SK-N-MC (cell line): ENCODE results near the gene C22orf15.

ENCODE experiments used
- DNase-seq: peaks from one replicate; pipeline ENCODE4 v3.0.0-alpha.2; 2011; ENCODE audit warnings: low read depth, low spot score
- H3K27ac ChIP-seq: fragments of 200-600 bp; sonication (generic); 2 replicates; pipeline ENCODE4 v1.5.1; 2016; ENCODE audit warnings: mixed run types
- H3K36me3 ChIP-seq: fragments of 200-600 bp; sonication (generic); 2 replicates; pipeline ENCODE4 v1.6.1; 2017; ENCODE audit warnings: antibody characterized with exemption, low read length, mixed read lengths; ENCODE audit not compliant: insufficient read depth
- H3K4me3 ChIP-seq: fragments of 200-600 bp; sonication (generic); 2 replicates; pipeline ENCODE4 v1.5.1; 2016
- H3K9ac ChIP-seq: fragments of 200-600 bp; sonication (generic); 2 replicates; pipeline ENCODE4 v1.8.0; 2017; ENCODE audit warnings: mixed run types, mixed read lengths; ENCODE audit not compliant: insufficient read length
- H3K9me3 ChIP-seq: fragments of 200-600 bp; sonication (generic); 2 replicates; pipeline ENCODE4 v1.6.1; 2017; ENCODE audit warnings: low read depth, mild to moderate bottlenecking, antibody characterized with exemption, low read length, moderate library complexity, mixed read lengths
- EZH2 ChIP-seq: fragments of 200-600 bp; sonication (generic); IDR thresholded peaks from one replicate; pipeline ENCODE4 v1.6.1; 2017; ENCODE audit warnings: antibody characterized with exemption
- FOXP2 ChIP-seq: optimal IDR thresholded peaks from 2 replicates; pipeline ENCODE3; 2011; ENCODE audit warnings: mild to moderate bottlenecking, moderate library complexity; ENCODE audit not compliant: insufficient read depth; ENCODE audit errors: extremely low read length, control extremely low read depth
- POLR2AphosphoS5 ChIP-seq: IDR thresholded peaks from 2 replicates; pipeline ENCODE4 v1.6.1; 2012; ENCODE audit warnings: mild to moderate bottlenecking, low read depth, low read length, borderline replicate concordance

The C22orf15 gene, protein sequence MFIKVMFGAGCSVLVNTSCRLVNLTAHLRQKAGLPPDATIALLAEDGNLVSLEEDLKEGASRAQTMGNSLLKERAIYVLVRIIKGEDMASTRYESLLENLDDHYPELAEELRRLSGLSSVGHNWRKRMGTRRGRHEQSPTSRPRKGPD

DNA sequence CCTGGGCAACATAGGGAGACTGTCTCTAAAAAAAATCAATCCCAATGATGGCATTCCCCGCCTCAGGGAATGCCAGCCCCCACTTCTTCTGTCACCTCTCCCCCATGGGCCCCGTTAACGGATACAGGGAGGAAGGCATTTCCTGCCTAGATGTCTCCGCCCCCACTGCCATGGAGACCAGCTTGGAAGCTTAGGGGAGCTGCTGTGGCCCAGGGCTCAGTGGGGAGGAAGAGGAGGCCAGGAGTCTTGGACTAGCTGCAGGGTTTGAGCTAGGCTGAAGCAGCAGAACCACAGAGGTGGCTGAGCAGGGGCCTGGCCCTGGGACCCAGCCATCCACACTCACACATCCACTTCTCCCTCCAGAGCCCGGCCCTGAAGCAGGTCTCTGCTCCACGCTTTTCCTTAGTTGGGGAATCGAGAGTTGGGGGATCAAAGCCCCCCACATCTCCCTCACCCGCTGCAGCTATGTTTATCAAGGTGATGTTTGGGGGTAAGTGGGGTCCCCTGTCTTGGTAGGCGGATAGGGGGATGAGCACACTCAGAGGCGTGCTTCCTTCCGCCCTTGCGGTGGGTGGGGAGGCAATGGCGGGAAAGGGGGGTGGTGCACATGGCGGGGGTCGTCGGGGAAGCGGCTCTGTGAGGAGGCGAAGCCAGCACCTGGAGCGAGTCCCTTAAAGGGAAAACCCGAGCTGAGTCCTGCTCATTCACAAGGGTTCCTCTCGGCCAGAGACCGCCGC is at the start of gene C22orf15:
C22orf15 (plus strand) TSS at position 149 of the 737 bp plus-strand sequence; CDS start at position 466, 317 bp downstream.
- no peaks in the 10 kb centered on the region for H3K9me3 ChIP-seq
- peak; percentile 56; the same call in 1 of the 2 replicates for TF ChIP-seq POLR2AphosphoS5
- no peak for TF ChIP-seq EZH2
- TF ChIP-seq FOXP2: peak; percentile 17
- H3K36me3 ChIP-seq: peaks cover 9% of the 10 kb centered on the region; the same call in 1 of the 2 replicates
- peak within 1 kb of the TSS; percentile 73 for H3K4me3 ChIP-seq
- H3K9ac ChIP-seq: peak within 1 kb of the TSS; percentile 34
- peak within 1 kb of the TSS; percentile 85 for H3K27ac ChIP-seq
- DNase-seq: peak; percentile 45

GRCh38 chr22:23713696-23714595 is 48.8 kb upstream of the C22orf15 start:
- no peak for DNase-seq
- Histone ChIP-seq H3K4me3 (no peak overlapping the region), H3K27ac (no peak overlapping the region), H3K36me3 (peaks cover 45% of the 10 kb centered on the region), H3K9me3 (no peaks in the 10 kb centered on the region), H3K9ac (no peak overlapping the region)
- no peak for TF ChIP-seq EZH2
- no peak for TF ChIP-seq FOXP2

GRCh38 chr22:23714596-23715578 is 47.9 kb upstream of the C22orf15 start:
- no peak overlapping the region for H3K4me3 ChIP-seq
- no peak for DNase-seq
- no peak for TF ChIP-seq POLR2AphosphoS5
- TF ChIP-seq EZH2: no peak
- no peak for TF ChIP-seq FOXP2
- H3K27ac ChIP-seq: no peak overlapping the region
- H3K9ac ChIP-seq: no peak overlapping the region
- H3K36me3 ChIP-seq: peaks cover 37% of the 10 kb centered on the region
- no peaks in the 10 kb centered on the region for H3K9me3 ChIP-seq

DNA sequence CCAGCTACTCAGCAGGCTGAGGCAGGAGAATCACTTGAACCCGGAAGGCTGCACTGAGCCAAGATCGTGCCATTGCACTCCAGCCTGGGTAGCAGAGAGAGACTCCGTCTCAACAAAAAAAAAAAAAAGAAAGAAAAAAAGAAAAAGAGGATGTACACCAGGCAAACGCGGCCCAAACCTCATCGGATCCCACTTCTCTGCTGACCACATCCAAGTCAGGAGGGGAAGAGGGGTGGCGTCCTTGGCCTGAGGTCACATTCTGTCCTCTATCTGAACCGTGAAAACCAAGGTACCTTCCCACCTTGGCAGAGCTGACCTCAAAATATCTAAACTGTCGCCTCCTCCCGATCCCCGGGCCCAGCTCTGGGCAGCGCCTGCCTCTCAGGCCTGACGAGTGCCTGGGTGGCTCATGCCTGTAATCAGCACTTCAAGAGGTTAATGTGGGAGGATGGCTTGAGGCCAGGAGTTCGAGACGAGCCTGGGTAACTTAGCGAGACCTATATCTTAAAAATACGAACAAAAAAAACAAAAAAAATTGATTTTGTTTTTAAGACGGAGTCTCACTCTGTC is 46.9 kb upstream of the C22orf15 start:
- TF ChIP-seq EZH2: no peak
- no peak overlapping the region for H3K27ac ChIP-seq
- H3K9me3 ChIP-seq: no peaks in the 10 kb centered on the region
- peaks cover 27% of the 10 kb centered on the region for H3K36me3 ChIP-seq
- no peak for DNase-seq
- no peak overlapping the region for H3K9ac ChIP-seq
- H3K4me3 ChIP-seq: peak overlapping the region; percentile 98

DNA sequence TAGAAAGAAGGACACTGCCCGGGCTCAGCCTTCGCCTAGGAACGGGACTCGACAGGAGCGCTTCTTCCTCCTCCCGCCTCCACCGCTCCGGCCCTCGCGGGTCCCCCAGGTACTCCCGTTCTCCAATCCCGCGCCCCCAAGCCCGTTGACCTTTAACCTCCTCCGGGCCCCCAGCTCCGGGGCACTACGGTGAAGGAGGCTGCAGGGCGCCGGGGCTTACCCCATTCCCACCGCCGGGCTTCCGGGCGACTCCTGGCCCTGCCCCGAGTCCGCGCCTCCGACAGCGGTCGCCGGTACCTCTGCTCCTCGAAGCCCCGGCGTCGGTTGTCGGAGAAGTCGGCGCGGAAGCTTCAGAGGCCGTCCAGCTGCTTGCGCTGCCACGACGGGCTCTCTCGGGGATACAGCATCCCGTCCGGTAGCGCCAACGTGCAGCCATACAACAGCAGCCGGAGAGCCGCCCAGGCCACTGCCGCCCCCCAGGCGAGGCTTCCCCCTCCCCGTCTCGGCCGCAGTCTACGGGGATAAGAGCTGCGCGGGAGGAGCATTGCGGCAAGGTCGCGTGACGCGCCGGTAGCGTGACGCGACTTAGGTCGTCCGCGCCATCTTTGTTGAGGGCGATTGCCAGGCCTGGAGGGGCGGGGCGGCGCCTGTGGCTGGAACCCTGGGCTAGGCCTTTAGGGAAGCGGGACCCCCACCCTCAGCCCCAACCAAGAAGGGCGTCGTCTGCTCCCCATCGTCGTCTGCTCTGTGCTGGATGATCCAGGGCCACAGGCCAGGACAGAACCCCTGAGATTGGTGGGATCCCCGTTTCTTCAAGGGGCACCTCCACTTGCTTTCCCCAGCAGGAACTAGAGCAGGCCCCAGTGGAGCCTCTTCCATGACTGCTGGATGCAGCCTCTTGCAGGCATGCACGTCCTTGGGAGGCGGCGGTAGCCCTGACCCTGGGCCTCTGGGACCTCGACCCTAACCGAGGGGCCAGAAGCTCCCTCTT is 45.7 kb upstream of the C22orf15 start:
- Histone ChIP-seq H3K9me3 (no peaks in the 10 kb centered on the region), H3K4me3 (peak overlapping the region; percentile 98), H3K27ac (0 out of 2 replicates have a peak overlapping the region, but pooled peaks have one; percentile 57), H3K9ac (peak overlapping the region; percentile 93), H3K36me3 (peaks cover 15% of the 10 kb centered on the region; the same call in 1 of the 2 replicates)
- DNase-seq: peak; percentile 37
- TF ChIP-seq FOXP2: peak; percentile 45
- no peak for TF ChIP-seq EZH2
- peak; percentile 94 for TF ChIP-seq POLR2AphosphoS5

GRCh38 chr22:23718371-23719165 is 44.2 kb upstream of the C22orf15 start:
- Histone ChIP-seq H3K9me3 (no peaks in the 10 kb centered on the region), H3K27ac (no peak overlapping the region), H3K36me3 (peaks cover 10% of the 10 kb centered on the region; the same call in 1 of the 2 replicates), H3K4me3 (no peak overlapping the region), H3K9ac (no peak overlapping the region)
- DNase-seq: no peak
- TF ChIP-seq FOXP2 (no peak), POLR2AphosphoS5 (no peak), EZH2 (no peak)
